ENCODE measurements around the gene QPCTL.

The QPCTL gene

DNA sequence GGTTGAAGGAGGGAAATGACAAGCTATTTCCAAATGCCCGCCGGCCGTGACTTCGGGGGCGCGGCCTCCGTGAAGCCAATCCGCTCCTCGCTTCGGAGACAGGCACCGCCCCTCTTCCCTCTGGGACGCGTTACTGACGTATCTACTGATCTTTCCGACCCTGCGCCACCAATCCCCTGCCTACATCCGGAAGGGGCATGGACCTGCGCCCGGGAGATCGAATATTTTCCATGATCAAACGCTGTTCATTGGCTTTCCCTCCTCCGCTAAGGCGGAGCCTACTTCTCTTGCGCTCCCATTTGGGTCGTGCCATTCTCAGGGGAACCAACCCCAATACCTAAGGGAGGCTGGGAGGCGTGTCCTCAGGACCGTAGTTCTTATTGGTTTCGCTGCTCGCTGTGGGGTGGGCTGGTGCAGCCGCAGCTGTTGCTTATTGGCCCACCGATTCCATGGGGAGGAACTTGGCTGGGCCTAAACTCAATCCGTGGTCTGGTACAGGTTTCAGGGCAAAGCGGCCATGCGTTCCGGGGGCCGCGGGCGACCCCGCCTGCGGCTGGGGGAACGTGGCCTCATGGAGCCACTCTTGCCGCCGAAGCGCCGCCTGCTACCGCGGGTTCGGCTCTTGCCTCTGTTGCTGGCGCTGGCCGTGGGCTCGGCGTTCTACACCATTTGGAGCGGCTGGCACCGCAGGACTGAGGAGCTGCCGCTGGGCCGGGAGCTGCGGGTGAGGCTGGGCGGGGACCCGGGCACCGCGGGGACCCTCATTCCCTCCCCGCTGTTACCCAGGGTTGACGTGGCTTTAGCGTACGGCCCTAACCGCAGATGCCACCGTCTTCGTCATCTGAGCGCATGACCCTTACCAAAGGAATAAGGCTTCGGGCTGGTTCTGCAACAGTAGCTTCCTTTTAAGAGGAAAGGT, at the start of gene QPCTL:
TSS of gene QPCTL (plus strand) at position 480 of the 919 bp plus-strand sequence. CDS start at position 518, 38 bp downstream.
- DNase-seq (ENCODE audit: low read depth): peak; percentile 97

DNA sequence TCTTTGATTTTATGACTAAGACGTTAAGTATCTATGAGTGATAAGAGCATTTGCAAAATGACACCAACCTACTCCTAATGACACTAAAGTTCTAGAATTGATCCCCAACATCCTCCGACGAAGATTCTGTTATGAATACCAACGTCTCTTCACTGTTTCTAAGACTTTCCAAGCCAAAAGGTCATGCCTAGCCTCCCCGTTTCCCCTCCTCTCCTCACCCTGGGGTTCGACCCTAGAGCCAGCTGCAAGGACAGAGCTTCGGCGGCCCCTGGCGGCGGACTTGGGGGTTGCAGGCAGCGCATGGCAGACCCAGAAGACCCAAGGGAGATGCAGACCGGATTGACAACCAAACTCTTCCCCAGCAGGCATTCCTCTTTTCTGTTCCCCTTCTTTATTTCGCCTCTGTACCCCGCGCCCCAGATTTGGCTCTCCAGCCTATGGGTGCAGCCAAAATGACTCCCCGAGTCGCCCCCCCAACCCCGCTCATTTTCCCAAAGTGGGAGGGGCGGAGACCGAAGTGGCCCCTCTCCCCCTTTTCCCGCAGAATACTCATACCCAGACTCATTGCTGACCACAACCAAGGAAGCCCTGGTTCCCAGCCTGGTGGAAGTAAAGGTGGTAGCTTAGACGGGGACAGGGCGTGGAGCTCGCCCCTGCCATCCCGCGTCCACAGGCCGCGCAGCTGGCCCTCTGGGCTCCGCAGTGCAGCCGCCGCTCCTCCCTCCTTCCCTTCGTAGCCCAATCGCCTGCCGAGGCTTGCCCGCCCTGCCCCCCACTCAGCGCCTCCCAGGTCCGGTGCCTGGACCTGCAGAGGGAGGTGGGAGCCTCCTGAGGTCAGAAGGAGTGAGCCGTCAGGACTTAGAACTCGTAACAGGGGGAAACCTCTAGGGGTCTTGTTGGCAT, 49.2 kb upstream of the QPCTL start:
- DNase-seq (ENCODE audit: low read depth): peak; percentile 60

DNA sequence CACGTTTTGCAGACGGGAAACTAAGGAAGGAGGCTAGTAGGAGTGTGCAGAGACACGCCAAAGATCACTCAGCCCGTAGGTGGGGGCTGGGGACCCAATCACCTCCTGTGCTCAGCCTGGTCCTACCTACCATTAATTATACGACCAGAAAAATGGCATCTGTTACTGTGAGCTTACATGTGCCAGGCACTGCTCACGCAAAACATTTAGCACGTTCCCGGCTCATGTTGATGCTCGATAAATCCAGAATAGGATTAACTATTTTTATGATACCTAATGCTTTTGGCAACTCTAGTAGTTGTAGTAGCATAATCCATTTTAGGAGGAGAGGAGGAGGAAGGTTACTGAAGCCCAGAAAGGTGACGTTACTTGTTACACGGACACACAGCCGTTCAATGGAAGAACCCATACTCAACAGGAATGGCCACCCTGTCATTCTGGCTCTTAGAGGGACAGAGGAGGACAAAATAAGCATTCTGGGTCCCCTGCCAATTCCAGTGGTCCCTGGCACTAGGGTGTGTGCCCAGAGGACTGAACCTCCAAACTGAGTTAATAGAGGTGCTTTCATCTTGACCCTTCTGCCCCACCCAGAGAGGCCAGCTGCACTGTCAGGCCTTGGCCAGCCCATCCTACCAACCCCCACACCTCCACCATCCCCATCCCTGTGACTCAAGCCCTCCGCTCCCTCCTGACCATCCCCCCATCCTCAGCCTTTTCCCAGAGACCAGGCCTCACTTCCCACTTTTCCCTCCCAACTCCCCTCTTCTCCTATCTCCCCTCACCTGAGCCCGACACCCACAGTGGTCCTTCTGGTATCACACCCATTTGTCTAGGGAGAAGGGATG, 48.3 kb upstream of the QPCTL start:
- no peak for DNase-seq (ENCODE audit: low read depth)

DNA sequence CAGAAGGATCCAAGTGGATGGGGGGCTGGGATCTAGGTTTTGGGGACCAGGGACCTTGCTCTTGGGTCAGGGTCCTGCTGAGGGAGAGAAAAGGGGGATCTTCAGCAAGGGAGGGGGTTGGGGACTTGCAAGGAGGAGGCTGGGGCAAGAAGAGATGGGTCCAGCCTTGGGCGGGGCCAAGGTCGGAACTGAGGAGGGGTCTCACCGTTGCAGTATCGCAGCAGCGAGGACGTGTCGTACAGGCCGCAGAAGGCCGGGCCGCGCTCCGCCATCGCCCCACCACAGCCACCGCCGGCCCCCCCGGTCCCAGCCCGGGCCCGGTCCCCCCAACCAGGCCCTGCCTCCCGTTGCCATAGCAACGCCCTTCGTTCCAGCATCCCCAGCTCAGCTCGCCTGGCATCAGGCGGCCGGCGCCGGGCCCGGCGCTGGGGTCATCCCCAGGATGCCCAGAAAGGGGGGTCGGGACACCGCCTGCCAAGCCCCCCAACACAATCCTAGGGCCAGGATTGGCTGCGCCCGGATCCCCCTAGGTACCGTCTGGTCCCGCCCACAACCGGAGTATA, 47.3 kb upstream of the QPCTL start:
- DNase-seq (ENCODE audit: low read depth): no peak

DNA sequence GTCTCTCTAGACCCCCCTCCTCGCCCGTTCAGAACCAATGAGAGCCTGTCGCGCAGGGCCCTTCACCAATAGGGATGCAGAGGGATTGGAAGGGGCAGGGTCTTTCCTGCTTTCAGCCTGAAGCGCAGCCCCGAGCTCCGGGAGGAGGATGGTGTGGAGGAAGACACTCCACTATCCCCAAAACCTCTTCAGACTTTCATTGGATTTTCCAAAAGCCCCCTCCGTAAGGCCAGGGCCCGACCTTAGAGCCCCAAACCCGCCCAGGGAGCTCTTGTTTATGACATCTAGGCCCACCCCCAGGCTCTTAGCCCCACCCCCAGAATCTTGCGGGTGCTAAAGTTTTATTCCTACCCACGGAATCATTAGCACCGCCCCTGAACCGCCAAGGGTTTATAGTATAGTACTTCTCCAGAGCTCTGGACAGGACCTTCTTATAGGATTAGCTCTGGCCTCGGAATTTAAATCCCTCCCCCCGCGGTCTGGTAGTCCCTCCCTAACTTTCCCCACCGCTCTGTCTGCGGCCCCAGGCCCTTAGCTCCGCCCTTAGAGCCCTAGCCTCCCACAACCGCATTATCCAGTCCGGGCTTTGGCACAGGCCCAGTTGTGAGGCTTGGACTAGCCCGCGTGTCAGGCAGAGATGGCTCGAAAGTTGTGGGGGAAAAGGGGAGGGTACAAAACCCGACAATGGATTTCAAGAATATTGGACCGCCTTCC, 46.7 kb upstream of the QPCTL start:
- DNase-seq (ENCODE audit: low read depth): peak; percentile 61

DNA sequence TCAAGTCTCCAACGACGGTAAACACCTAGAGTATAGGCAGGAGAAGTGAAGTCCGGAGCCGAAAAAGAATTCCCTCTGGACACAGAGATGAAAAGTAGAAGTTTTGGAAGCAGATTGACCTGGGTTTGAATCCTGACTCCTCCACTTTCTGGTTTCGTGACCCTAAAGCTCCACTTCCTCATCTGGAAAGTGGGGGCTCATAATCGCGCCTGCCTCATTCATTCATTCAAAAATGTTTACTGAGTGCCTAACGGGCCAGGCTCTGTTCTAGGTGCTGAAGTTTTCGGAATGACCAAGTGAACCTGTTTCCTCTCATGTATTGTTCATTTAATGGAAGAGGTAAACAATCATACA, 46.1 kb upstream of the QPCTL start:
- no peak for DNase-seq (ENCODE audit: low read depth)

DNA sequence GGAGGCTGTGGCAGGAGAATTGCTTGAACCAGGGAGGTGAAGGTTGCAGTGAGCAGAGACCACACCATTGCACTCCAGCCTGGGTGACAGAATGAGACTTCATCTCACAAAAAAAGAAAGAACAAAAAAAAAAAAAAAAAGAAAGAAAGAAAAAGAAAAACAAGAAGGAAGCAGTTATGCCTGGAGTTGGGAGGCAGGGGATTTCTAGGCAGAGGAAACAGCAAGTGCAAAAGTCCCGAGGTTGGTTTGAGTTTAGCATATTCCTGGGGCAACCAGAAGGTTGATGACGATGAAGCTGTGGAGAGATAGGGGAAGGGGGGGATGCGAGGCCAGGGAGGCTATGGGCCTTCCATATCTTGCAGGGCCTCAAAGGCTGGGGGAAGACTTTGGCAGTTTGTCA, 41.7 kb upstream of the QPCTL start:
- no peak for DNase-seq (ENCODE audit: low read depth)

DNA sequence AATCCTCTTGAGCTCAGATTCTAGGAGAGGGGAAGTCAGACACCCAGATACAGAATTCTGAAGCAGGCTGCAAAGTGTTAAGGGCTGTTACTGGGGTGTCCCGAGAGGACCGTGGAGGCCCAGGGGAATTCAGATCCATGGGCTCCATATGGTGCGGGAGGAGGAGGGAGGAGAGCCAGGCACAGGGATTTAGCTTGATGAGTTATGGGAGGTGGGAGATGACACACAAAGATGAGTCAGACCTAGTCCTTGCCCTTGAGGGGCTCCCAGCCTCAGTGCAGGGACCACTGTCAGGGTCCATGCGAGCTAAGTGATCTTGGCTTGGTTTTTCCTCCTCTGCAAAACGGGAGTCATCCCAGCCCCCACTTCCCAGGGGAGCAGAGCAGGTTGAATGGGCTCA, 38.8 kb upstream of the QPCTL start:
- DNase-seq (ENCODE audit: low read depth): no peak

DNA sequence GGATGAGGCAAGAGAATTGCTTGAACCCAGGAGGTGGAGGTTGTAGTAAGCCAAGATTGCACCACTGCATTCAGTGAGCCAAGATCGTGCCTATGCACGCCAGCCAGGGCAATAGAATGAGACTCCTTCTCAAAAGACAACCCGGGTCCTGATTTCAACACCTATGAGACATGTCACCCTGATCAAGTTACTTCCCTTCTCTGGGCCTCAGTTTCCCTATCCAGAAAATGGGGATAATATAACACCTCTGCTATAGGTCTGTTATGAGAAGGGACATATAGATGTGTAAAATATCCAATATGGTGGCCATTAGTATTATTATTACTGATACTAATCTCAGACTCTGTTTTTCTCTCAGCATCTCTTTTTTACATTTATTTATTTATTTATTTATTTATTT, 37.4 kb upstream of the QPCTL start:
- DNase-seq (ENCODE audit: low read depth): no peak

DNA sequence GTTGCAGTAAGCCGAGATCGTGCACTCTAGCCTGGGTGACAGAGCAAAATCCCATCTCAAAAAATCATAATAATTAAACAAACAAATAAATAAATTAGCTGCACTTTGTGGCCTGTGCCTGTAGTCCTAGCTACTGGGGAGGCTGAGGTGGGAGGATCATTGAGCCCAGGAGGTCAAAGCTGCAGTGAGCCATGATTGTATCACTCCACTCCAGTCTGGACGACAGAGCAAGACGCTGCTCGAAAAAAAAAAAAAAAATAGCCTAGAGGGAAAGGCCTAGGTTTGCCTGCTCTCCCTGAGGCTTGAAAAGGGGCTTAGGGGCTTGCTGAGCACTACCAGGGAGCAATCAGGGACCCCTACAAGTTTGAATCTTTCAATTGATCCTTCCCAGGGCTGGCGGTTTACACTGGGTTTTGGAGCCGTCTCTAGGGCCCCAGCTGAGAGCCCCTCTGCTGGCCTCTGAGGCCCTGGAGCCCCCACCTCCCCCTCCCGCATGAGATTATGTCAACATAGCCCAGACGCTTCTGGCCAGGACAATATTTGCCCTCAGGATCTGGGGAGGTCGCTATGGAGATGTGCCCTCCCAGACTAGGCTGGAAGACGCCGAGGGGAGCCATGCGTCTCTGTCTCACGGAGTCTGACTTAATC, 34.8 kb upstream of the QPCTL start:
- DNase-seq (ENCODE audit: low read depth): no peak

DNA sequence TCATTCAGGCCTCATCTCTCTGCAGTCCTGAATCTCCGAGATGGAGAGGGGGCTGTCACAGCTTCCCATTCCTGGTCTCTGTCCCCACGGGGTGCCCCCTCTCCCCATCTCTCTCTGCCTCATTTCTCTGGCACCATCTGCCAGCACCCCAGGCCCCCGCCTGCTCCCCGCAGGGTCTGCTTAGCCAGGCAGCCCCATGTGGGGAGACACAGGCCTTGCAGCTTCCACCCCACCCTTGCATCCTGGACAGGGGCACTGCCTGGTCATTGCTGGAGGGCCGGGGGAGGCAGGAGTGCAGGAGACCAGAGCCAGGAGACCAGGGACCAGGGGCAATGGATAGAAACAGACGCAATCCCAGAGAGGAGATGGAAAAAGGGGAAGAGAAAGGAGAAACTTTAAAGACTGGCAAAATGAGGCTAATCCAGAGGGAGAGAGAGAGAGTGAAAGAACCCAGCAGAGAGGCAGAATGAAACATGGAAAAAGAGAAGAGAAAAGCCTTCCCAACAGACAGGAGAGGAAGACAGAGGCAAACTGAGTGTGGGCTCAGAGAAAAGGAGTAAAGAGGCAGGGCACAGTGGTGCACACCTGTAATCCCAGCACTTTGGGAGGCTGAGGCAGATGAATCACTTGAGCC, 33.3 kb upstream of the QPCTL start:
- DNase-seq (ENCODE audit: low read depth): no peak

DNA sequence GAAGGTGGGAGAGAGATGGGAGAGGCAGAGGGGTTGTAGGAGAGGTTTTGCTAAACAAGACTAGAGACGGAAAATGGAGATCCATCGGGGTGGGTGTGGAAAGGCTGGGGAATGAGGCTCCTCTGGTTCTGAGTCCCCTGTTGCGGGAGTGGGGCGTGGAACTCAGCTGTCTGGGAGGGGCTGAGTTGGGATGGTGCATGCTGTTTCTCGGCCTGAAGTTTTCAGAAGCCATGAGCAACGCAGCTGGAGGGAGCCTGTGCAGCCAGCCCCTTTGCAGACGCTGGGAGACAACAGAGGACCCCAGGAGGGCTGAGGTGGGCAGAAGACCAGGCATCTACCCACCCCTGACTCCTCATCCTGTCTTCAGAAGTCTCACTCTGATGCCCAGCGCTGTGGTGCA, 31.8 kb upstream of the QPCTL start:
- no peak for DNase-seq (ENCODE audit: low read depth)

DNA sequence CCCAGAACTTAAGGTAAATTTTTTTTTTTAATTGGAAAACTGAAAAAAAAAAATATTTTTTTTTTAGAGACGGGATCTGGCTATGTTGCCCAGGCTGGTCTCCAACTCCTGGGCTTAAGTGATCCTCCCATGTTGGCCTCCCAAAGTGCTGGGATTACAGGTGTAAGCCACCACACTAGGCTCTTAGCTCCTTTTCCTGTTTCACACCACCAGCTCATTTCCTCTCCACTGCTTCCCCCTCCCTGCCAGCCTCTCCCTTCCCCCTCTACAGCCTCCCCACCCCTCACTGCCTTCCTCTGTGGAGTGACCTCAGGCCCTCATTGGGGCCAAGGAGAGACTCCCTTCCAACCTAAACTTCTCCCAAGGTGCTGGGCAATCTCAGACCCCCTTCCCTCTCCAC, 28.7 kb upstream of the QPCTL start:
- DNase-seq (ENCODE audit: low read depth): no peak

DNA sequence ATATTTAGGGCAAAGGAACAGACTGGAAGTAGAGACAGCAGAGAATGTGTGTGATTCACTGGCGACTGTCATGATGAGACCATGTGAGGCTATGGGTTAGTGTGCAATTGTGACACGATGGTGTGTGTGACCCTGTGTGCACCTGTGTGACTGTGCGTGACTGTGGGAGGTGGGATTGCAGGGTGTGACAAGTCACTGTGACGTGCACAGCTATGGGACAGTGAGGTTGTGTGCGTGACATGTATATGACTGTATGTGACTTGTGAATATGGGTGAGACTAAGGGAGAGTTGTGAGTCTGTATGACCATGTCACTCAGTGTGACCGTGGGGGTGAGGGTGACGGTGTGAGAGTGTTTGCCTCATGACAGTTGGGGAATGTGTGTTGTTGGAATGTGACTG, 27.9 kb upstream of the QPCTL start:
- no peak for DNase-seq (ENCODE audit: low read depth)

DNA sequence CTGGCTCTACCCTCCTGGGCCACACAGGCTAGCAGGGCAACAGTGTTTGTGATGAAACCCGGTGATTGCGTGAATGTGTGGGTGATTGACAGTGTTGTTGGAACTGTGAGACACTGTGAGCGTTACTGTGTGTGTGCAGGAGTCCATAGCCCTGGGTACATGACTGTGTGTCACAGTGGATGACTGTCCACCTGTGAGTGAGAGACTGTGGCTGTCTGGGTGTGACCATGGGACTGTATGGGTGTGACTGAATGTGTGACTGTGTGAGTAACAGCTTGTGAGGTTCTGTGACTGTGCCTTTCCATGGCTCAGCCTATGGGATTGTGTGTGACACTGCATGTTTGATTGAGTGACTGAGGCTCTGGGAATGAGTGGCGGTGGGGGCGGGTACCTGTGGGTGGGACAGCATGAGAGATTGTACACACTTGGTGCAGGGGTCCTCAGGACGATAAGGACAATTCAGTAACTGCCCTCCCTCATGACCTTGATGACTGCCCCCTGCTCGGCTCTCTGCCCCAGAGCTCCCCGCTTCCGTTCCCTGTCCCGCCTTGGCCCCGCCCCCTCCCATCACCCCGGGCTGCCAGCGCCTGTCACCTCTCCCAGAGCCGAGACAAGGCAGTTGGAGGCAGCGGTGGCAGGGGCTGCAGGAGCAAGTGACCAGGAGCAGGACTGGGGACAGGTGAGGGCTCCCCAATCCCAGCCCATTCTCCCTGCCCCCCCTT, 24.7 kb upstream of the QPCTL start, which contains the start of gene GIPR:
TSS of gene GIPR (plus strand) at position 602 of the 722 bp plus-strand sequence. CDS start 1,300 bp downstream, outside the sequence.
- DNase-seq (ENCODE audit: low read depth): peak; percentile 29

DNA sequence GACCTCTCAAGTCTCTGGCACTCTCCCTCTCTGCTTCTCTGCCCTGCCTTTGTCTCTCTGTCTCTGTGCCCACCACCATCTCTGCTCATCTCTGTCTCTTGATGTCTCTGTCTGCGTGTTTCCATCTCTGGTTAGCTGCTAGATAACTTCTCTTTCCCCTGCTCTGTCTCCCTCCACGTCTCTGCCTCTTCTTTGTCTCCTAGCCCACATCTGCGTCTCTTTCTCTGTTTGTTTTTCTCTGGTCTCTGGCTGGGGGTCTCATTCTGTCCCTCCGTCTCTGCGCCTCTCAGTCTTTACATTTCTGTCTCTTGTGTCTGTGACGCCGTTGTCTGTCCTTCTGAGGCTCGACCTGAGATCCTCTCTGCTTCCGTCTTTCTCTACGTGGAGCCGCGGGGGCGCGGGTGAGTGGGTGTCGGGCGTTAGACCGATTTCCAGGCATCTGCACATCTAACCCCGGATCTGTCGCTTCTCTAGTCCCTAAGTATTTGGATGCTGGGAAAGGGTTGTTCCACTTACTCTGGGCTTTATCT, 24.1 kb upstream of the QPCTL start:
- no peak for DNase-seq (ENCODE audit: low read depth)

DNA sequence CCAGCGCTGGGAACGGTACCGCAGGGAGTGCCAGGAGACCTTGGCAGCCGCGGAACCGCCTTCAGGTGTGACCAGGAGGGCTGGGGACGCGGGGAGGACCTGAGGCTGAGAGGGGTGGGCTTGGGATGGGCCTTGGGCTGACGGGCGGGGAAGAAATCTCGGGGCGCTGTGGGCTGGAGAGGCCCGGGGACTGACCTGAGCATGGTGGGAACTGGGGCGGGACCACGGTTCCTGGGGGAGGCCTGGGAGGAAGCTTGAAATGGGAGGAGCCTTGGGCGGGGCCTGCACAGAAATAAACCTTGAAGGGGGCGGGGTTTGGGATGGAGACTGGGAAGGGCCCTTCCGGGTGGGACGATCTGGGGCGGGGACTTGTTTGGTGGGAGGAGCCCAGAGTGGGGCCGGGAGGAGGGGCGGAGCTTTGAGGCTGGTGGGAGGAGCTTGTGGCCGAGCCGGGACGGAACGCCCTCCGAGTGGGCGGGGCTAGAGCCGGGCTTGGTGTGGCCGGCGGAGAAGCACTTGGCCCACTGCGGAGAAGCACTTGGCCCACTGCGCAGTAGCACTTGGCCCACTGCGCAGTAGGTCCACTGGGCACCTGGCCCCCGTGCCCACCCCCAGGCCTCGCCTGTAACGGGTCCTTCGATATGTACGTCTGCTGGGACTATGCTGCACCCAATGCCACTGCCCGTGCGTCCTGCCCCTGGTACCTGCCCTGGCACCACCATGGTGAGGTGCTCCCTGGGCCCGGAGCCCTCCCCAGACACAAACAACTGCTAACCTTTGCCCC, 21.6 kb upstream of the QPCTL start:
- DNase-seq (ENCODE audit: low read depth): no peak

DNA sequence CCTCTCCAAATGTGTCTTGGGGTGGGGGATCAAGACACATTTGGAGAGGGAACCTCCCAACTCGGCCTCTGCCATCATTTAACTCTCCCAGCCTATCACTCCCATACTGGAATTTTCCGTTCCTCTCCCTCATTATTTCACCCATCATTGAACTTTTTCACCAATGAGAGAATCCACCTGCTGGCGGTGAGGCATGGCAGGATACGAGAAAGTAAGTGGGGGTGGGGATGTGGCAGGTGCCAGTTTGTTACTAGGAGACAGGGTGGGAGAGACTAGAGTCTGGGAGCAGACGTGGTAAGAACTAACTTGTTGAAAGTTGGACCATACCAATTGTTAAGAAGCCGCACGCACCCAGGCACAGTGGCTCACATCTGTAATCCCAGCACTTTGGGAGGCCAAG, 17.5 kb upstream of the QPCTL start:
- no peak for DNase-seq (ENCODE audit: low read depth)
